Measurements from ENCODE around the gene CROCC2.

The CROCC2 gene

GRCh38 chr2:241033994-241034393 lies 127.9 kb downstream of the CROCC2 start:
- no peak for TF ChIP-seq CTCF (IDR thresholded peaks at IDR 0.05; ENCODE audit: borderline replicate concordance, control extremely low read depth, extremely low read depth, insufficient read depth, missing control alignments)
- no peak for DNase-seq (ENCODE audit: low spot score)
- in situ Hi-C loops (cut with MboI; ENCODE audit: low sequenced_read_pairs, unreplicated experiment) = no loop called here

GRCh38 chr2:241034490-241035141 lies 128.5 kb downstream of the CROCC2 start:
- in situ Hi-C loops (cut with MboI; ENCODE audit: low sequenced_read_pairs, unreplicated experiment) = no loop called here
- no peak for DNase-seq (ENCODE audit: low spot score)
- no peak for TF ChIP-seq CTCF (IDR thresholded peaks at IDR 0.05; ENCODE audit: borderline replicate concordance, control extremely low read depth, extremely low read depth, insufficient read depth, missing control alignments)

GRCh38 chr2:241035142-241035817 lies 129.1 kb downstream of the CROCC2 start:
- in situ Hi-C loops (cut with MboI; ENCODE audit: low sequenced_read_pairs, unreplicated experiment) = no loop called here
- no peak for DNase-seq (ENCODE audit: low spot score)
- no peak for TF ChIP-seq CTCF (IDR thresholded peaks at IDR 0.05; ENCODE audit: borderline replicate concordance, control extremely low read depth, extremely low read depth, insufficient read depth, missing control alignments)

GRCh38 chr2:241035818-241036396 lies 129.8 kb downstream of the CROCC2 start:
- in situ Hi-C loops (cut with MboI; ENCODE audit: low sequenced_read_pairs, unreplicated experiment) = no loop called here
- TF ChIP-seq CTCF (IDR thresholded peaks at IDR 0.05; ENCODE audit: borderline replicate concordance, control extremely low read depth, extremely low read depth, insufficient read depth, missing control alignments) = no peak
- DNase-seq (ENCODE audit: low spot score) = peak; percentile 74

- TF ChIP-seq CTCF (IDR thresholded peaks at IDR 0.05; ENCODE audit: borderline replicate concordance, control extremely low read depth, extremely low read depth, insufficient read depth, missing control alignments) = no peak
- in situ Hi-C loops (cut with MboI; ENCODE audit: low sequenced_read_pairs, unreplicated experiment) = no loop called here
- peak; percentile 88 for DNase-seq (ENCODE audit: low spot score)
Measured at GRCh38 chr2:241036397-241036963, 130.3 kb downstream of the CROCC2 start.

- TF ChIP-seq CTCF (IDR thresholded peaks at IDR 0.05; ENCODE audit: borderline replicate concordance, control extremely low read depth, extremely low read depth, insufficient read depth, missing control alignments) = no peak
- in situ Hi-C loops (cut with MboI; ENCODE audit: low sequenced_read_pairs, unreplicated experiment) = no loop called here
- DNase-seq (ENCODE audit: low spot score) = peak; percentile 79
Measured at GRCh38 chr2:241036964-241037421, 130.9 kb downstream of the CROCC2 start.
